ENCODE results near the gene ADRM1. TPM values are rescaled to one million over a fixed set of nuclear protein-coding genes. Genes with fewer than 3 reads are reported as not detected.

ADRM1 gene
- total and polyA plus RNA-seq, 12 donors: 67.7 to 192 (median 74.7) TPM

DNA sequence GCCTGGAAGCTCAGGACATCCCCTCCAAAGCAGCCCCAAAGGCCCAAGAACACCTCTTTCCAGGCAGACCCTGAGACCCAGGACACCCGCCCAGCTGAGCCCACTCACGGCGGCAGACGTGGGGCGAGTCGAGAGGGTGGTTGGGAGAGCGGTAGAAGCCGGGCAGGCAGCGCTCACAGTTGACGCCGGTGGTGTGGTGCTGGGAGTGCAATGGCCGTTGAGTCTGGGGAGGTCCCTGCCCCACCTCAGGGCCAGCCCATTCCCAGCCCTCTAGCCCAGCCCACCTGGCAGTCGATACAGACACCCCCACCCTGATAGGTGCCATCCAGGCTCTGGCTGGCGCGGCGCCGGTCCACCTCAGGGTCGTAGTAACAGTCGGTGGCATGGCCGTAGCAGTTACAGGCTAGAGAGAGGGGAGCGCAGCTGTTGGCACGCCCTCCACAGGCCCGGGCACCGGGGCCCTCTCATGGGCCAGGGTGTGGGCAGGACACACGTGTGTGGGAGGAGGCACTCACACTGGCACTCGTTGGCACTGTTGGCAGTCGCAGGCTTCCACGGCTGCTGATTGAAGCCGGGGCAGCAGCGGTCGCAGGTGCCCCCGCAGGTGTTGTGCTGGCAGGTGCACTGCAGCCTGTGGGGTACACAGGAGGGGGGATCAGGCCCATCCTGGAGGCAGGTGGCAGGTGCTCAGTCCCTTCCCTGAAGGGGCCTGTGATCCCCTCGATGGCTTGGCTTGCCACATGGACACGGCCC lies 43.8 kb downstream of the ADRM1 start:
- Histone ChIP-seq H3K9me3 (peaks cover 0 to 9% (median 0%) of the 10 kb centered on the region in 11 donors), H3K27me3 (no peaks in the 10 kb centered on the region), H3K4me1 (no peaks in the 10 kb centered on the region), H3K36me3 (peaks cover 3 to 95% (median 36%) of the 10 kb centered on the region in 9 donors), H3K4me3 (no peak overlapping the region), H3K27ac (no peak overlapping the region)
- TF ChIP-seq, protein P1, sequence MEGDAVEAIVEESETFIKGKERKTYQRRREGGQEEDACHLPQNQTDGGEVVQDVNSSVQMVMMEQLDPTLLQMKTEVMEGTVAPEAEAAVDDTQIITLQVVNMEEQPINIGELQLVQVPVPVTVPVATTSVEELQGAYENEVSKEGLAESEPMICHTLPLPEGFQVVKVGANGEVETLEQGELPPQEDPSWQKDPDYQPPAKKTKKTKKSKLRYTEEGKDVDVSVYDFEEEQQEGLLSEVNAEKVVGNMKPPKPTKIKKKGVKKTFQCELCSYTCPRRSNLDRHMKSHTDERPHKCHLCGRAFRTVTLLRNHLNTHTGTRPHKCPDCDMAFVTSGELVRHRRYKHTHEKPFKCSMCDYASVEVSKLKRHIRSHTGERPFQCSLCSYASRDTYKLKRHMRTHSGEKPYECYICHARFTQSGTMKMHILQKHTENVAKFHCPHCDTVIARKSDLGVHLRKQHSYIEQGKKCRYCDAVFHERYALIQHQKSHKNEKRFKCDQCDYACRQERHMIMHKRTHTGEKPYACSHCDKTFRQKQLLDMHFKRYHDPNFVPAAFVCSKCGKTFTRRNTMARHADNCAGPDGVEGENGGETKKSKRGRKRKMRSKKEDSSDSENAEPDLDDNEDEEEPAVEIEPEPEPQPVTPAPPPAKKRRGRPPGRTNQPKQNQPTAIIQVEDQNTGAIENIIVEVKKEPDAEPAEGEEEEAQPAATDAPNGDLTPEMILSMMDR (IDR thresholded peaks at IDR 0.05): no peak
- ATAC-seq: peak in 7 of 8 donors; percentile 3 to 59 (median 35)
- peak in 1 of 2 donors; percentile 18 for DNase-seq
- intact Hi-C loops (cut with DNase I): loop anchor here in 3 of 10 donors (5.0 kb wide), 1 partner anchor 34 kb away; no protein-coding TSS in a partner anchor
- WGBS, 2 donors: 94 to 95% methylated on average over 34 of the region's 34 CpGs

DNA sequence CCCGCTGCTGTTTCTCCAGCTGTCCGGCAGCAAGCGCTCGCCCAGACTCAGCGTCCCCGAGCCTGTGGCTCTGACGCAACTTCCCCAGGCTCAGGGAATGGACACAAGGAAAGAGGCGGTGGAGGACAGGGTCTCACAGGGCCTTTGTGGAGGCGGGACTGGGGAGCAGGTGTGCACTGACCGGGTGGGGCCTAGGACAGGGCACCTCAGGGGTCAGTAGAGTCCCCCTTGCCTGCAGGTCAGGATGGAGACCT lies 44.3 kb downstream of the ADRM1 start:
- ATAC-seq: peak in 1 of 8 donors; percentile 10
- peaks cover 3 to 95% (median 39%) of the 10 kb centered on the region in 9 donors for H3K36me3 ChIP-seq
- intact Hi-C loops (cut with DNase I): loop anchor here in 3 of 10 donors (5.0 kb wide), 1 partner anchor 35 kb away; no protein-coding TSS in a partner anchor
- H3K27me3 ChIP-seq: no peaks in the 10 kb centered on the region
- H3K9me3 ChIP-seq: peaks cover 0 to 9% (median 0%) of the 10 kb centered on the region in 11 donors
- no peak overlapping the region for H3K27ac ChIP-seq
- H3K4me1 ChIP-seq: peaks cover 0 to 4% (median 0%) of the 10 kb centered on the region in 9 donors
- WGBS, 2 donors: 94 to 96% methylated on average over 10 of the region's 10 CpGs
- TF ChIP-seq, protein P1 (IDR thresholded peaks at IDR 0.05): no peak
- H3K4me3 ChIP-seq: no peak overlapping the region
- DNase-seq: no peak

DNA sequence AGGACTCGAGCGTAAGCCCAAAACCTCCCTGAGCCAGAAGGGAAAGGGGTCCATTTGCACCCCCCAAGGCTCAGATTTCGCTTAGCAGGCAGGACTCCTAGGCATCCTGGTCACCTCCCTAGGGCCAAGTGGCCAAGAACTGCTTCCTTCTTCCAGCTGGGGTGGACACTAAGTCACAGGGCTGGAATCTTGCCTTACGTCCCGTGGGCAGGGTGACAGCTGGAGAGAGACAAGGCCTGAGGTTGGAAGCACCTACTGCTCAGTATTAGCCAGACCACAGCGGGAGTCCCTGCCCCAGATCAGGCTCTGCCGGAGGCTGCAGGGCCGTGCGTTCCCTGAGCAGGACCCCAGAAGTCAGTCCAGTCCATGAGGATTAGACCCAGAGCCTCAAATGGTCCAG lies 44.6 kb downstream of the ADRM1 start:
- Histone ChIP-seq H3K27me3 (no peaks in the 10 kb centered on the region), H3K4me1 (peaks cover 0 to 7% (median 0%) of the 10 kb centered on the region in 9 donors), H3K4me3 (no peak overlapping the region), H3K9me3 (peaks cover 0 to 9% (median 0%) of the 10 kb centered on the region in 11 donors), H3K36me3 (peaks cover 3 to 95% (median 35%) of the 10 kb centered on the region in 9 donors), H3K27ac (no peak overlapping the region)
- WGBS, 2 donors: 71 to 81% methylated on average over 9 of the region's 9 CpGs
- TF ChIP-seq, protein P1 (IDR thresholded peaks at IDR 0.05): no peak
- DNase-seq (peak in 1 of 2 donors; percentile 28), ATAC-seq (peak in 2 of 8 donors; percentile 19 to 36)
- intact Hi-C loops (cut with DNase I): loop anchor here in 3 of 10 donors (5.0 kb wide), 1 partner anchor 35 kb away; no protein-coding TSS in a partner anchor

DNA sequence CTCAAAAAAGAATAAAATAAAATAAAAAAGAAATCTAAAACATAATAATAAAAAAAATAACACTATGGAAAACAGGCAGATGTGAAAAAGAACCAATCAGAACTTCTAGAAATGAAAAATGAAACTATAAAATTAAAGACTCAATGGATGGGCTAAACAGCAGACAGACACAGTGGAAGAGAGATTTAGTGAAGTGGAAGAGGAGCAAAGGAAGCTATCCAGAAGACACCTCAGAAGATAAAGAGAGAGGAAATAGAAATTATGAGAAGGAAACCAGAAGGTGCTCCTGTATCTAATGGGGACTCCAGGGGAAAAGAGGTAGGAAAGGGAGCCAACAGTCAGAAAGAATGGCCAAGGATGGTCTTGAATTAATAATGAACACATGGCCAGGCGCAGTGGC lies 45.8 kb downstream of the ADRM1 start:
- Histone ChIP-seq H3K27me3 (no peaks in the 10 kb centered on the region), H3K4me1 (peaks cover 0 to 17% (median 7%) of the 10 kb centered on the region in 9 donors), H3K4me3 (no peak overlapping the region), H3K9me3 (peaks cover 0 to 9% (median 0%) of the 10 kb centered on the region in 11 donors), H3K36me3 (peaks cover 3 to 91% (median 34%) of the 10 kb centered on the region in 9 donors), H3K27ac (no peak overlapping the region)
- DNase-seq (no peak), ATAC-seq (no peak)
- intact Hi-C loops (cut with DNase I): loop anchor here in 3 of 10 donors (5.0 kb wide), 1 partner anchor 36 kb away; no protein-coding TSS in a partner anchor
- TF ChIP-seq, protein P1 (IDR thresholded peaks at IDR 0.05): no peak
- WGBS, 2 donors: 46 to 100% methylated on average over 1 of the region's 1 CpG

All from heart right ventricle (tissue), 16 donors.